SK-N-SH treated with all-trans-retinoic acid at 6 μM for 48 hours (cell line): ENCODE data around the gene WWC1.

Experiments used
- ARNTL ChIP-seq: fragments of 450-650 bp; formaldehyde crosslinking; IDR thresholded peaks from 2 replicates; pipeline ENCODE4 v1.5.0; 2020; ENCODE audit warnings: low read depth, mild to moderate bottlenecking, moderate library complexity, borderline replicate concordance
- BACH2 ChIP-seq: fragments of 250-450 bp; sonication (Bioruptor Pico); IDR thresholded peaks from 2 replicates; pipeline ENCODE4 v1.9.0; 2021; ENCODE audit warnings: mild to moderate bottlenecking, borderline replicate concordance
- CREB5 ChIP-seq: fragments of 250-450 bp; sonication (Bioruptor Pico); IDR thresholded peaks from 2 replicates; pipeline ENCODE4 v1.5.1; 2020; ENCODE audit warnings: low read depth, mild to moderate bottlenecking, moderate library complexity
- ESRRG ChIP-seq: fragments of 250-450 bp; sonication (Bioruptor Pico); IDR thresholded peaks from 2 replicates; pipeline ENCODE4 v1.6.1; 2021; ENCODE audit warnings: mild to moderate bottlenecking
- GLIS3 ChIP-seq: fragments of 250-450 bp; sonication (Bioruptor Pico); IDR thresholded peaks from 2 replicates; pipeline ENCODE4 v1.5.0; 2020; ENCODE audit warnings: mild to moderate bottlenecking, moderate library complexity
- ISL1 ChIP-seq: fragments of 250-450 bp; sonication (Bioruptor Pico); IDR thresholded peaks from 2 replicates; pipeline ENCODE4 v2.1.2; 2022; ENCODE audit warnings: mild to moderate bottlenecking, moderate library complexity
- PATZ1 ChIP-seq: fragments of 250-450 bp; sonication (Bioruptor Pico); IDR thresholded peaks from 2 replicates; pipeline ENCODE4 v1.8.0; 2020; ENCODE audit warnings: mild to moderate bottlenecking, moderate library complexity, borderline replicate concordance
- SNAI2 ChIP-seq: fragments of 250-450 bp; sonication (Bioruptor Pico); IDR thresholded peaks from 2 replicates; pipeline ENCODE4 v1.5.0; 2020; ENCODE audit warnings: mild to moderate bottlenecking, moderate library complexity
- TCF4 ChIP-seq: fragments of 250-450 bp; sonication (Bioruptor Pico); IDR thresholded peaks from 2 replicates; pipeline ENCODE4 v1.8.0; 2021; ENCODE audit warnings: mild to moderate bottlenecking, moderate library complexity, borderline replicate concordance
- TOX ChIP-seq: fragments of 250-450 bp; sonication (Bioruptor Pico); IDR thresholded peaks from 2 replicates; pipeline ENCODE4 v1.8.0; 2021; ENCODE audit warnings: mild to moderate bottlenecking, moderate library complexity, borderline replicate concordance
- ZFP30 ChIP-seq: fragments of 450-650 bp; formaldehyde crosslinking; IDR thresholded peaks from 2 replicates; pipeline ENCODE4 v1.5.0; 2022; ENCODE audit warnings: mild to moderate bottlenecking, moderate library complexity
- ZNF565 ChIP-seq: fragments of 450-650 bp; formaldehyde crosslinking; conservative IDR thresholded peaks from 2 replicates; pipeline ENCODE4 v1.5.0; 2020; ENCODE audit warnings: low read depth, mild to moderate bottlenecking, moderate library complexity
- TF ChIP-seq, protein P1 (sequence below): fragments of 250-450 bp; sonication (Bioruptor Pico); IDR thresholded peaks from 2 replicates; pipeline ENCODE4 v1.5.0; 2020; ENCODE audit warnings: mild to moderate bottlenecking, moderate library complexity
- TF ChIP-seq, protein P2 (sequence below): fragments of 250-450 bp; sonication (Bioruptor Pico); IDR thresholded peaks from 2 replicates; pipeline ENCODE4 v1.5.1; 2021; ENCODE audit warnings: mild to moderate bottlenecking, moderate library complexity

- no peak for TF ChIP-seq SNAI2 (CRISPR knock-in tag)
- no peak for TF ChIP-seq GLIS3 (CRISPR knock-in tag)
- TF ChIP-seq ZNF565: no peak
- TF ChIP-seq ESRRG (CRISPR knock-in tag): no peak
- no peak for TF ChIP-seq ARNTL (CRISPR knock-in tag)
- TF ChIP-seq PATZ1 (CRISPR knock-in tag): no peak
- TF ChIP-seq TCF4 (CRISPR knock-in tag): no peak
- no peak for TF ChIP-seq TOX (CRISPR knock-in tag)
- TF ChIP-seq CREB5 (CRISPR knock-in tag): no peak
- TF ChIP-seq, protein P1, sequence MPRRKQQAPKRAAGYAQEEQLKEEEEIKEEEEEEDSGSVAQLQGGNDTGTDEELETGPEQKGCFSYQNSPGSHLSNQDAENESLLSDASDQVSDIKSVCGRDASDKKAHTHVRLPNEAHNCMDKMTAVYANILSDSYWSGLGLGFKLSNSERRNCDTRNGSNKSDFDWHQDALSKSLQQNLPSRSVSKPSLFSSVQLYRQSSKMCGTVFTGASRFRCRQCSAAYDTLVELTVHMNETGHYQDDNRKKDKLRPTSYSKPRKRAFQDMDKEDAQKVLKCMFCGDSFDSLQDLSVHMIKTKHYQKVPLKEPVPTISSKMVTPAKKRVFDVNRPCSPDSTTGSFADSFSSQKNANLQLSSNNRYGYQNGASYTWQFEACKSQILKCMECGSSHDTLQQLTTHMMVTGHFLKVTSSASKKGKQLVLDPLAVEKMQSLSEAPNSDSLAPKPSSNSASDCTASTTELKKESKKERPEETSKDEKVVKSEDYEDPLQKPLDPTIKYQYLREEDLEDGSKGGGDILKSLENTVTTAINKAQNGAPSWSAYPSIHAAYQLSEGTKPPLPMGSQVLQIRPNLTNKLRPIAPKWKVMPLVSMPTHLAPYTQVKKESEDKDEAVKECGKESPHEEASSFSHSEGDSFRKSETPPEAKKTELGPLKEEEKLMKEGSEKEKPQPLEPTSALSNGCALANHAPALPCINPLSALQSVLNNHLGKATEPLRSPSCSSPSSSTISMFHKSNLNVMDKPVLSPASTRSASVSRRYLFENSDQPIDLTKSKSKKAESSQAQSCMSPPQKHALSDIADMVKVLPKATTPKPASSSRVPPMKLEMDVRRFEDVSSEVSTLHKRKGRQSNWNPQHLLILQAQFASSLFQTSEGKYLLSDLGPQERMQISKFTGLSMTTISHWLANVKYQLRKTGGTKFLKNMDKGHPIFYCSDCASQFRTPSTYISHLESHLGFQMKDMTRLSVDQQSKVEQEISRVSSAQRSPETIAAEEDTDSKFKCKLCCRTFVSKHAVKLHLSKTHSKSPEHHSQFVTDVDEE (CRISPR knock-in tag): no peak
- TF ChIP-seq BACH2 (CRISPR knock-in tag): no peak
- no peak for TF ChIP-seq ZFP30
- TF ChIP-seq, protein P2, sequence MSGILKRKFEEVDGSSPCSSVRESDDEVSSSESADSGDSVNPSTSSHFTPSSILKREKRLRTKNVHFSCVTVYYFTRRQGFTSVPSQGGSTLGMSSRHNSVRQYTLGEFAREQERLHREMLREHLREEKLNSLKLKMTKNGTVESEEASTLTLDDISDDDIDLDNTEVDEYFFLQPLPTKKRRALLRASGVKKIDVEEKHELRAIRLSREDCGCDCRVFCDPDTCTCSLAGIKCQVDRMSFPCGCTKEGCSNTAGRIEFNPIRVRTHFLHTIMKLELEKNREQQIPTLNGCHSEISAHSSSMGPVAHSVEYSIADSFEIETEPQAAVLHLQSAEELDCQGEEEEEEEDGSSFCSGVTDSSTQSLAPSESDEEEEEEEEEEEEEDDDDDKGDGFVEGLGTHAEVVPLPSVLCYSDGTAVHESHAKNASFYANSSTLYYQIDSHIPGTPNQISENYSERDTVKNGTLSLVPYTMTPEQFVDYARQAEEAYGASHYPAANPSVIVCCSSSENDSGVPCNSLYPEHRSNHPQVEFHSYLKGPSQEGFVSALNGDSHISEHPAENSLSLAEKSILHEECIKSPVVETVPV (CRISPR knock-in tag): no peak
- TF ChIP-seq ISL1 (CRISPR knock-in tag): no peak
These were observed 40.6 kb downstream of the WWC1 start for GRCh38 chr5:168332042-168332441.
